Measurements from ENCODE around the gene CYBC1. TPM values are rescaled to one million over a fixed set of nuclear protein-coding genes. Genes with fewer than 3 reads are reported as not detected.

Gene CYBC1
- total RNA-seq (2014; rRNA removed; shearing (Covaris generic)), result 48.5 and 53.5 TPM in 2 replicates

DNA sequence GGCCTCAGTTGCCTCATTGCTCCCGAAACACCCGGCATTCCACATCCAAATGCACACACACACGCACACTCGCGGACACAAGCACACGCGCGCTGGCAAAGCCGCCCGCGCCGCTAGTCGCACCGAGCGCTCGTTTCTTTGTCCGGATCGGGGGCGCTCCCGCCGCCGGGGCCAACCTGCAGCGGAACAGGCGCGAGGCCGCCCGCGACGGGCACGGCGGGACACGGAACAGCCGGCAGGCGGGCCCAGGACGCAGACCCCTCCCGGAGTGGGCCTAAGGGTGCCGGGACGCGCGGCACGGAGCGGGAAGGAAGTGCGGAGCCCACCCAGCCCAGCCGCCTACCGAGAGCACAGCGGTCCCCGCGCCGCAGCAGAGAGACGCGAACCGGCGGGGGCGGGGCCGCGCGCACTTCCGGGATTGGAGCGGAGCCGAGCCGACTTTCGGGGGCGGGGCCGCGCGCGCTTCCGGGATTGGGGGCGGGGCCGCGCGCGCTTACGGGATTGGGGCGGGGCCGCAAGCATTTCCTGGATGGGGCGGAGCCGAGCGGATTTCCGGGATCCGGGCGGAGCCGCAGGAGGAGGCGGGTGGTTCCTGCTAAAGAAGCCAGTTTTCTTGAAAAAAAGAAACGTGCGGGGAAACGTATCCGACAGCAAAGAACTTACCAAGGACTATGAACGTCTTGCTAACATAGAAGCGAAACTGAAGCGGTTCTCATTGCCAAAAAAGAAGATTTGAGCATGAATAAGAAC is at the start of gene CYBC1:
Gene CYBC1 (minus strand): TSS at position 396 of the 750 bp plus-strand sequence. CDS start 1,498 bp downstream, outside the sequence.

DNA sequence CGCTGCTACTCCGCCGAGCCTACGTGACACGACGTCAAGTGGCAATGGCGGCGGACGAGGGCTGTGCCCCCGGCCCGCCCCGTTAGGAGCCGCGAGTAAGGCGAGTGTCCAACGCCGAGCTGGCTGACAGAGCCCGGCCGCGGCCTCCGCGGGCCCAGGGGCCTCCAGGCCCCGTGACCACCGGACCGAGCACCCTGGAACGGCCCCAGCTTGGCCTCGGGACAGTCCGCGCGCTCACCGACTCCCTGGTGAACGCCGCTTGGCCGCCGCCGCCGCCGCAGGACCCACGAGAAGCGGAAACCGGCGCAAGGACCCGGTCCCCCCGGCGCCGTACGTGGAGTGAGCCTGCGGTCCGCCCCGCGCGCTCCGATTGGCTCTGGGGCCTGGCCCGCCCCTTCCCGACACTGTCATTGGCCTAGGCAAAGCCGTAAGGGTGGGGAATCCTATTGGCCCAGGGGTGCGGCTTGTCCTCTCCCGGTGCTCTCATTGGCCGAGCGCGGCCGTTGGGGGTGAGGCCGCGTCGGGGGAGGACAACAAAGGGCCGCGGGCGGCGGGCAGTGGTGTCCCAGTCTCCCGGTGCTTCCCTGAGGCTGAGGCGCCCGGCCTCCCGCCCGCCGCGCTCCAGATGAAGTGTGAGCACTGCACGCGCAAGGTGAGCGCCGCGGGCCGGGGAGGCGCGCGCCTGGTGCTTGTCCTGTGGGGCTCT is 7.8 kb upstream of the CYBC1 start, which contains the start of gene NARF:
Gene NARF (plus strand): TSS at position 563 of the 706 bp plus-strand sequence. CDS start 63 bp downstream, at position 626.

DNA sequence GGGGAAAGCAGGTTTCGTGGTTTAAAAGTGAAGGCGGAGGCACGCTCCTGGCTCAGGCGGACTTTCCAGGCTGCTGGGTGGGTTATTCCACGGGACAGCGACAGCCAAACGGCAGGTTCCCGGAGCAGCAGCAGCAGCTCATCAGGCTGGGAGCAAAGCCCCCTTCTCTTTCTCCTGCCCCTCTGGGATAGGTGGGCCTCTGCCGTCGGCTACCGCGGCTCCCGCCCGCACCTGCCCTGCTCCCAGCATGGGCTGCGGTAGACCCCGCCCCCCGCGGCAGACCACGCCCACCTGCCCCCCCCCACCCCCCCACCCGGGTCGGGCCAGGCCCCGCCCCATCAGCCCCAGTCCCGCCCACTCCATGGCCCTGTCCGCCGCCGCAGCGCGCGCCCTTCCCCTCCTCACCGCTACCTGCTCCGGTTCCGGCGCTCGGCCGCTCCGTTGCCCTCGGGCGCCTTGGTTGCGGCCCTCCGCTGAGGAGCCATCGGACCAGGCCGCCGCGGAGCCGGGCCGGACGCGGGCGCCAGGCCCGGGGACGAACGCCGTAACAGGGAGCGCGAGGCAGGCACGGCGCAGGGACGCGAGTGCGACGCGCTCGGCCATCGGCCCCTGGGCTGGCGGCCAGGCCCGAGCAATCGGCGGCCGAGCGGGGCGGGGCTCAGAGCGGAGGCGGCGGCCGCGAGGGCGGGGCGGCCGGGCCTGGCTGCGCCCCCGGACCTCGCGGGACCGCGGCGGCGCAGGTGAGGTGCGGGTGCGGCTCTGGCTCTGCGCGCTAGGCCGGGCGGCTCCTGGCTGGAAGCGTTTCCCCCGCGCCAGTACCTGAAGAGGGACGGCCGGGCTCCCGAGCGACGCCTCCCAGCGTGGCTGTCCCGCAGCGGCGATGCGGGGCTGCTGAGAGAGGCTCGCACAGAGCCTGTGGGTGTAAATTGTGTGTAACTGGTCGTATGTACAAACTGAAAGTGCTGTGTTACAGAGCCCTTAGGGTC is 32.3 kb downstream of the CYBC1 start, which contains the start of the genes HEXD and OGFOD3:
Gene HEXD (plus strand): TSS at position 347 of the 986 bp plus-strand sequence. CDS start 1,453 bp downstream, outside the sequence.
Gene OGFOD3 (minus strand): TSS at position 586 of the 986 bp plus-strand sequence. CDS start 101 bp downstream, at position 485.

Small RNA genes lying within 50 kb of the gene (small RNA-seq; reads per million reads assigned to genes)
- not detected for gene RF00019

Other genes with a start within 250 kb of the CYBC1 start
- 36.2 and 40.3 TPM in 2 replicates for gene CCDC57, start 237.9 kb downstream of the CYBC1 start, total RNA-seq (2014; rRNA removed; shearing (Covaris generic))
- gene SLC16A3, start 221.7 kb downstream of the CYBC1 start, total RNA-seq (2014; rRNA removed; shearing (Covaris generic)), result 18.8 and 20.1 TPM in 2 replicates
- 33.2 and 42.0 TPM in 2 replicates for gene CSNK1D, start 177.1 kb downstream of the CYBC1 start, total RNA-seq (2014; rRNA removed; shearing (Covaris generic))
- 0.11 TPM in 1 of 2 replicates, not detected in the other for gene CD7, start 133.1 kb downstream of the CYBC1 start, total RNA-seq (2014; rRNA removed; shearing (Covaris generic))
- gene SECTM1, start 117.0 kb downstream of the CYBC1 start, total RNA-seq (2014; rRNA removed; shearing (Covaris generic)), result 15.3 and 22.8 TPM in 2 replicates
- gene TEX19, start 91.5 kb downstream of the CYBC1 start, total RNA-seq (2014; rRNA removed; shearing (Covaris generic)), result 0.16 and 0.98 TPM in 2 replicates
- gene UTS2R, start 79.0 kb downstream of the CYBC1 start, total RNA-seq (2014; rRNA removed; shearing (Covaris generic)), result not detected in 2 replicates
- gene HEXD, start 32.4 kb downstream of the CYBC1 start, total RNA-seq (2014; rRNA removed; shearing (Covaris generic)), result 10.5 and 10.8 TPM in 2 replicates
- 37.9 and 43.6 TPM in 2 replicates for gene OGFOD3, start 32.2 kb downstream of the CYBC1 start, total RNA-seq (2014; rRNA removed; shearing (Covaris generic))
- gene NARF, start 8.0 kb upstream of the CYBC1 start, total RNA-seq (2014; rRNA removed; shearing (Covaris generic)), result 24.1 and 26.1 TPM in 2 replicates
- 32.6 and 34.9 TPM in 2 replicates for gene FOXK2, start 69.0 kb upstream of the CYBC1 start, total RNA-seq (2014; rRNA removed; shearing (Covaris generic))
- 54.2 and 61.5 TPM in 2 replicates for gene WDR45B, start 197.7 kb upstream of the CYBC1 start, total RNA-seq (2014; rRNA removed; shearing (Covaris generic))
- gene RAB40B, start 247.9 kb upstream of the CYBC1 start, total RNA-seq (2014; rRNA removed; shearing (Covaris generic)), result 4.9 and 7.1 TPM in 2 replicates